ENCODE results near the gene LAMA2. TPM values are rescaled to one million over a fixed set of nuclear protein-coding genes. Genes with fewer than 3 reads are reported as not detected.

The LAMA2 gene
- total RNA-seq, 1 donor from 2014 or later: 138 TPM

- intact Hi-C loops (cut with micrococcal nuclease): no loop called here
- DNase-seq (no peak), ATAC-seq (peak; percentile 72)
These were observed 551.2 kb downstream of the LAMA2 start for GRCh38 chr6:129434091-129434490.

GRCh38 chr6:129440691-129441090 lies 557.8 kb downstream of the LAMA2 start:
- intact Hi-C loops (cut with micrococcal nuclease): no loop called here
- ATAC-seq: peak; percentile 95

GRCh38 chr6:129444683-129445082 lies 561.7 kb downstream of the LAMA2 start:
- DNase-seq: no peak
- ATAC-seq: no peak
- intact Hi-C loops (cut with micrococcal nuclease): no loop called here

More at GRCh38 chr6:129440691-129441090, 557.8 kb downstream of the LAMA2 start:
- DNase-seq: peak; percentile 37

- no peak for DNase-seq
- intact Hi-C loops (cut with micrococcal nuclease): no loop called here
- no peak for ATAC-seq
These were observed 563.6 kb downstream of the LAMA2 start for GRCh38 chr6:129446272-129447197.

- intact Hi-C loops (cut with micrococcal nuclease): no loop called here
- DNase-seq (no peak), ATAC-seq (no peak)
These were observed 564.2 kb downstream of the LAMA2 start for GRCh38 chr6:129447198-129447565.

- ATAC-seq: no peak
- DNase-seq: no peak
- intact Hi-C loops (cut with micrococcal nuclease): no loop called here
These were observed 566.0 kb downstream of the LAMA2 start for GRCh38 chr6:129448965-129449364.

GRCh38 chr6:129451187-129451586 lies 568.2 kb downstream of the LAMA2 start:
- intact Hi-C loops (cut with micrococcal nuclease): no loop called here
- ATAC-seq: peak; percentile 16
- no peak for DNase-seq

GRCh38 chr6:129453073-129453472 lies 570.1 kb downstream of the LAMA2 start:
- intact Hi-C loops (cut with micrococcal nuclease): no loop called here
- no peak for DNase-seq
- no peak for ATAC-seq

GRCh38 chr6:129454488-129454887 lies 571.5 kb downstream of the LAMA2 start:
- no peak for DNase-seq
- intact Hi-C loops (cut with micrococcal nuclease): no loop called here
- ATAC-seq: no peak

GRCh38 chr6:129455126-129455769 lies 572.3 kb downstream of the LAMA2 start:
- DNase-seq (no peak), ATAC-seq (no peak)
- intact Hi-C loops (cut with micrococcal nuclease): no loop called here

- DNase-seq (no peak), ATAC-seq (no peak)
- intact Hi-C loops (cut with micrococcal nuclease): no loop called here
These were observed 577.3 kb downstream of the LAMA2 start for GRCh38 chr6:129460221-129460620.

- DNase-seq (no peak), ATAC-seq (no peak)
- intact Hi-C loops (cut with micrococcal nuclease): no loop called here
These were observed 586.2 kb downstream of the LAMA2 start for GRCh38 chr6:129469070-129469662.

- no peak for ATAC-seq
- intact Hi-C loops (cut with micrococcal nuclease): no loop called here
These were observed 589.3 kb downstream of the LAMA2 start for GRCh38 chr6:129472239-129472638.

GRCh38 chr6:129473546-129473945 lies 590.6 kb downstream of the LAMA2 start:
- ATAC-seq (no peak), DNase-seq (no peak)
- intact Hi-C loops (cut with micrococcal nuclease): no loop called here

More at GRCh38 chr6:129472239-129472638, 589.3 kb downstream of the LAMA2 start:
- no peak for DNase-seq

- DNase-seq: no peak
These were observed 592.7 kb downstream of the LAMA2 start for GRCh38 chr6:129475477-129476247.

GRCh38 chr6:129476248-129476564 lies 593.3 kb downstream of the LAMA2 start:
- intact Hi-C loops (cut with micrococcal nuclease): no loop called here
- ATAC-seq: no peak
- DNase-seq: no peak

More at GRCh38 chr6:129475477-129476247, 592.7 kb downstream of the LAMA2 start:
- peak; percentile 47 for ATAC-seq
- intact Hi-C loops (cut with micrococcal nuclease): no loop called here

- intact Hi-C loops (cut with micrococcal nuclease): no loop called here
- no peak for ATAC-seq
- DNase-seq: no peak
These were observed 593.9 kb downstream of the LAMA2 start for GRCh38 chr6:129476810-129477209.

- DNase-seq (no peak), ATAC-seq (no peak)
- intact Hi-C loops (cut with micrococcal nuclease): no loop called here
These were observed 595.4 kb downstream of the LAMA2 start for GRCh38 chr6:129478379-129478778.

- ATAC-seq (no peak), DNase-seq (no peak)
- intact Hi-C loops (cut with micrococcal nuclease): no loop called here
These were observed 598.8 kb downstream of the LAMA2 start for GRCh38 chr6:129481706-129482105.

GRCh38 chr6:129485746-129486145 lies 602.8 kb downstream of the LAMA2 start:
- intact Hi-C loops (cut with micrococcal nuclease): no loop called here
- no peak for DNase-seq
- ATAC-seq: no peak
